LNCaP clone FGC (cell line): ENCODE data around the gene KCNJ6.

Experiments used
- DNase-seq: peaks from one replicate; pipeline ENCODE4 v3.0.0-alpha.2; 2011; ENCODE audit warnings: low read depth
- H3K4me3 ChIP-seq: 2 replicates; pipeline ENCODE4 v1.5.1; 2011; ENCODE audit warnings: mild to moderate bottlenecking, low read depth, low read length, control low read depth
- CTCF ChIP-seq: IDR thresholded peaks from 2 replicates; pipeline ENCODE4 v1.5.1; 2012; ENCODE audit warnings: mild to moderate bottlenecking; ENCODE audit not compliant: control insufficient read depth, insufficient read depth; ENCODE audit errors: extremely low read depth

Gene KCNJ6

DNA sequence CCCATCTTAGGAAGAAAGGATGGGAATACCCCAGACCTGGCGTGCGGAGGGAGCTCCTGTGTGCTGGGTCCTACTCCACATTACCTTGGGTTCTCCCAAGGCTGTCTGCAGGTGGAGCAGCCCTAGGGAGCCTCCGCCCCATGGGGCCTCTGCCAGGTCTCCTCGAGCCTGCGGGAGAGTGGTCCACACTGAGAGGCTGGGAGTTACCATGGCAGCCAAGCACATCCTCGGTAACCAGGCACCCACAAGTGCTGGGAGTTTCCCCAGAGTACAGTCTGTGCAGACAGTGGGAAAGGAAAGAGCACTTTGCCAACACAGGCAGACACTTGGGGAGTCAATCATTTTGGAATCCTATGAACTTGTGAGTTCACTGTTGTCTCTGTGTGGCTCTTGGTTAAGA lies 300.3 kb downstream of the KCNJ6 start:
- no peak for TF ChIP-seq CTCF
- H3K4me3 ChIP-seq = no peak overlapping the region
- no peak for DNase-seq

DNA sequence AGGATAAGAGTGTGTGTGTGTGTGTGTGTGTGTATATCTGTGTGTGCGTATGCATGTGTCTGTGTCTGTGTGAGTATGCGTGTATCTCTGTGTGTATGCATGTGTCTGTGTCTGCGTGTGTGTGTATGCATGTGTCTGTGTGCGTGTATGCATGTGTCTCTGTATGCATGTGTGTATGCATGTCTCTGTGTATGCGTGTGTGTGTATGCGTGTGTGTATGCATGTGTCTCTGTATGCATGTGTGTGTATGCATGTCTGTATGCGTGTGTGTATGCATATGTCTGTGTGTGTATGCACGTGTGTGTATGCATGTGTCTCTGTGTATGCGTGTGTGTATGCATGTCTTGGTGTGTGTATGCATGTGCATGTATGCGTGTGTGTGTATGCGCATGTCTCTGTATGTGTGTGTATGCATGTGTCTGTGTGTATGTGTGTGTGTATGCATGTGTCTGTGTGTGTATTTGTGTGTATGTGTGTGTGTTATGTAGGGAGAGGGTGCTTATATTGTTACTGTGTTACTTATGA lies 301.8 kb downstream of the KCNJ6 start:
- H3K4me3 ChIP-seq = no peak overlapping the region
- no peak for TF ChIP-seq CTCF
- DNase-seq = no peak

GRCh38 chr21:37607081-37607480 lies 309.2 kb downstream of the KCNJ6 start:
- no peak for TF ChIP-seq CTCF
- no peak overlapping the region for H3K4me3 ChIP-seq
- DNase-seq = no peak

GRCh38 chr21:37606549-37606948 lies 309.7 kb downstream of the KCNJ6 start:
- TF ChIP-seq CTCF = no peak
- H3K4me3 ChIP-seq = no peak overlapping the region
- DNase-seq = no peak

DNA sequence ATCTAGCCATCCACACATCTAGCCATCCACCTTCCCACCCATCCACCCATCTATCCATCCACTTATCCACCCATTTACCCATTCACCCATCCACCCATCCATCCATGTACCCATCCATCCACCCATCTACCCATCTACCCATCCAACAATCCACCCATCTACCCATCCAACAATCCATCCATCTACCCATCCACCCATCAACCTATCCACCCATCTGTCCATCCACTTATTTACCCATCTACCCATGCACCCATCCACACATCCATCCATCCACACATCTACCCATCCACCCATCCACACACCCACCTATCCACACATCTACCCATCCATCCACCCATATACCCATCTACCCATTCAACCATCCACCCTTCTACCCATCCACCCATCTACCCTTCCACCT lies 311.3 kb downstream of the KCNJ6 start:
- no peak overlapping the region for H3K4me3 ChIP-seq
- DNase-seq = no peak
- no peak for TF ChIP-seq CTCF

- no peak overlapping the region for H3K4me3 ChIP-seq
- TF ChIP-seq CTCF = no peak
- DNase-seq = no peak
Measured at GRCh38 chr21:37603129-37603528, 313.1 kb downstream of the KCNJ6 start.

GRCh38 chr21:37601915-37602314 lies 314.3 kb downstream of the KCNJ6 start:
- H3K4me3 ChIP-seq = no peak overlapping the region
- DNase-seq = no peak
- TF ChIP-seq CTCF = no peak
